ENCODE data around the gene ANO4.

Gene ANO4

DNA sequence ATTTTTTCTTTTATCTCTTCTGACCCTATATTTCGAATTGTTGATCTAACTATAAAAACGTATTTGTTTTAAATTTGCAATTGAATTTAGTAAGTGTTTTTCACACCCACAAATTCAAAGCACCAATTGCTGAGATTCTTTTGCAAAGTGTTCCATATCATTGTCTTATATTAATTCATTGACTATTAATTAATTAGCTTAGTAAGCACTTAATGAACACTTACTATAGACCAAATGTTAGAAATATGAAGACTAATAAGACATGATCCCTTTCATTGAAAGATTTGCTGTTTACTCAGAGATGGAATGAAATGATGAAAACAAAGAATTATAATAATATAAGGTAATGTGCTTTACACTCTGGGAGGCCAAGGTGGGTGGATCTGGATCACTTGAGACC lies 14.2 kb downstream of the ANO4 start:
- no peak overlapping the region for H3K9ac ChIP-seq (ENCODE audit: low read depth, low read length)
- H3K9me3 ChIP-seq (ENCODE audit: insufficient read depth, low read depth, low read length), result no peaks in the 10 kb centered on the region
- H3K4me3 ChIP-seq (ENCODE audit: low read length), result no peak overlapping the region
- no peak overlapping the region for H3K27ac ChIP-seq (ENCODE audit: low read depth, low read length)
- H3K27me3 ChIP-seq (ENCODE audit: insufficient read depth, low read length), result no peaks in the 10 kb centered on the region
- no peaks in the 10 kb centered on the region for H3K4me1 ChIP-seq (ENCODE audit: insufficient read depth, low read length)
- WGBS, result no CpG with 5 or more reads among the region's 2 CpGs
- H3K36me3 ChIP-seq (ENCODE audit: insufficient read depth, low read length), result no peaks in the 10 kb centered on the region

DNA sequence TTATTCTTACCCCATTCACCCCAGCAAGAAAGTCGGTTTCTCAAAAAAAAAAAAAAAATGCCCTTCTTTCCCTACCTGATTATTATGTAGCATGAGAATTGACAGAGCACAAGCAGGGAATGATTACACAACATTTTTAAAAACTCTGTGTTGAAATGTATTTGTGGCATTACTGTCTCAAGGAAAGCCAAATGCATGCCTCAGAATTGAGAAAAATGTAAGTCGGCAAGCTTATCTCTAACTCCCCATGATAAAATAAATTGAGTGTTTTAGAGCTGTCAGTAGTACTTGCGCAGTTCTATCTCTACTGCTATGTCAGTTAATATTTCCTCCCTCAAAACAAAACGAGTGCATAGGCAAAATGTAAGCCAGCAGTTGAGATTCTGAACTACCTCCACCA lies 25.7 kb downstream of the ANO4 start:
- H3K4me1 ChIP-seq (ENCODE audit: insufficient read depth, low read length), result peaks cover 16% of the 10 kb centered on the region
- H3K27ac ChIP-seq (ENCODE audit: low read depth, low read length), result no peak overlapping the region
- H3K36me3 ChIP-seq (ENCODE audit: insufficient read depth, low read length), result no peaks in the 10 kb centered on the region
- no peaks in the 10 kb centered on the region for H3K9me3 ChIP-seq (ENCODE audit: insufficient read depth, low read depth, low read length)
- H3K9ac ChIP-seq (ENCODE audit: low read depth, low read length), result no peak overlapping the region
- H3K4me3 ChIP-seq (ENCODE audit: low read length), result no peak overlapping the region
- no peaks in the 10 kb centered on the region for H3K27me3 ChIP-seq (ENCODE audit: insufficient read depth, low read length)
- WGBS, result 88% methylated on average over 4 of the region's 4 CpGs

DNA sequence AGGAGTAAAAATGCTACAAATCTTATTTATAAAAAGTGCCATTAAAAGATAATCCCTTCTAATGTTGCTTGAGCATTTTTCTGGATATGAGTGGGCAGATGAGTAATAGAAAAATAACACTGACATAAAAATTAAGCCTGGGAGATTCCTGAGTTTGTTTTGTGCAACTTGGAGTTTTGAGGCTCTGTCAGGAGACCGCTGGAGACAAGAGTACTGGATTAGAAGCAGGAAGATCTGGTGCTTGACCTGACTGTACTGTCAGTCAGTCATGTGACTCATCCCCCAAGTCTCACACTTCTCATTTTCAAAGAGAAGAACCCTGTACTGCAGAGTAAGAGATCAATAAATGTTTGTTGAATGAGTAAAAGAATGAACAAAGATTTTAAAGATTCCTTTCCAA lies 29.4 kb downstream of the ANO4 start:
- Histone ChIP-seq H3K9ac (ENCODE audit: low read depth, low read length) (no peak overlapping the region), H3K36me3 (ENCODE audit: insufficient read depth, low read length) (no peaks in the 10 kb centered on the region), H3K4me3 (ENCODE audit: low read length) (no peak overlapping the region), H3K9me3 (ENCODE audit: insufficient read depth, low read depth, low read length) (no peaks in the 10 kb centered on the region), H3K4me1 (ENCODE audit: insufficient read depth, low read length) (peaks cover 16% of the 10 kb centered on the region), H3K27ac (ENCODE audit: low read depth, low read length) (no peak overlapping the region), H3K27me3 (ENCODE audit: insufficient read depth, low read length) (no peaks in the 10 kb centered on the region)
- WGBS, result 55% methylated on average over 1 of the region's 1 CpG

DNA sequence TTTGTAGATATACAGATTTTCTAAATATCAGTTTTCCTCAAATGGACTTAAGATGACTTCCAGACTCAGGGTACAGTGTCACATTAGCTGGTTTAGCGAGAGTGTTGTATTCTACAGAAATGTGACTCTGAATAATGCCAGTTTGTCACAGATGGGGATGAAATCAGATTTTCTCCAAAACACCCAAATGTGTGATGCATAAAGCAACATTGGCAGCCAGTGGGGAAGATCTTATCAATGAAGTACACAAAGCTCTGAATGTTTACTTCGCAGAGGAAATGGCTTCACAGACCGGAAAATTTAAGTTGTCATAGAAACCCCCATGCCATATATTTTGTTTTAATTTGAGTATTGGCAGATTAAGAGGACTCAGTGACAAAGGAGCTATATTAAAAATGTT lies 29.9 kb downstream of the ANO4 start:
- no peak overlapping the region for H3K9ac ChIP-seq (ENCODE audit: low read depth, low read length)
- no peak overlapping the region for H3K27ac ChIP-seq (ENCODE audit: low read depth, low read length)
- H3K4me3 ChIP-seq (ENCODE audit: low read length), result no peak overlapping the region
- no peaks in the 10 kb centered on the region for H3K27me3 ChIP-seq (ENCODE audit: insufficient read depth, low read length)
- peaks cover 16% of the 10 kb centered on the region for H3K4me1 ChIP-seq (ENCODE audit: insufficient read depth, low read length)
- 93% methylated on average over 3 of the region's 3 CpGs for WGBS
- no peaks in the 10 kb centered on the region for H3K36me3 ChIP-seq (ENCODE audit: insufficient read depth, low read length)
- H3K9me3 ChIP-seq (ENCODE audit: insufficient read depth, low read depth, low read length), result no peaks in the 10 kb centered on the region

DNA sequence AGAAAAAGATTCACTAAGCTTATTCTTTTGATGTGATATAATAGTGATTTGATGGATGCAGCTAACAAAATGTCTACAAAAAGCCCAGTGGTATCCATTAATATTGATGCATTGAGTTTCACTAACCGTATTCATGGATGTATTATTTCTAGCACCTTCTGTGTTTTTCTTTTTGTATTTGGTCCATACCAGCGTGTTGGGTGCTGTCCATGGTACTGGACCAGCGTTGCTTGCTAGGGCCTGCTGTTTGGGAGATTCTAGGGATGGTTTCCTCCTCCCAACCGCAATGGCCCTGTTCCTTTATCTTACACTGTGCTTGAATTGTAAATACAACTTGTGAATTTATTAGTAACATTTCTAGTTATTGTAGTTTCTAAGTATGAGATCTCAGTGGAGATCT lies 31.7 kb downstream of the ANO4 start:
- H3K9me3 ChIP-seq (ENCODE audit: insufficient read depth, low read depth, low read length), result no peaks in the 10 kb centered on the region
- no peaks in the 10 kb centered on the region for H3K36me3 ChIP-seq (ENCODE audit: insufficient read depth, low read length)
- no peak overlapping the region for H3K27ac ChIP-seq (ENCODE audit: low read depth, low read length)
- no peak overlapping the region for H3K4me3 ChIP-seq (ENCODE audit: low read length)
- H3K4me1 ChIP-seq (ENCODE audit: insufficient read depth, low read length), result peaks cover 16% of the 10 kb centered on the region
- WGBS, result 28% methylated on average over 3 of the region's 4 CpGs
- no peaks in the 10 kb centered on the region for H3K27me3 ChIP-seq (ENCODE audit: insufficient read depth, low read length)
- H3K9ac ChIP-seq (ENCODE audit: low read depth, low read length), result no peak overlapping the region

DNA sequence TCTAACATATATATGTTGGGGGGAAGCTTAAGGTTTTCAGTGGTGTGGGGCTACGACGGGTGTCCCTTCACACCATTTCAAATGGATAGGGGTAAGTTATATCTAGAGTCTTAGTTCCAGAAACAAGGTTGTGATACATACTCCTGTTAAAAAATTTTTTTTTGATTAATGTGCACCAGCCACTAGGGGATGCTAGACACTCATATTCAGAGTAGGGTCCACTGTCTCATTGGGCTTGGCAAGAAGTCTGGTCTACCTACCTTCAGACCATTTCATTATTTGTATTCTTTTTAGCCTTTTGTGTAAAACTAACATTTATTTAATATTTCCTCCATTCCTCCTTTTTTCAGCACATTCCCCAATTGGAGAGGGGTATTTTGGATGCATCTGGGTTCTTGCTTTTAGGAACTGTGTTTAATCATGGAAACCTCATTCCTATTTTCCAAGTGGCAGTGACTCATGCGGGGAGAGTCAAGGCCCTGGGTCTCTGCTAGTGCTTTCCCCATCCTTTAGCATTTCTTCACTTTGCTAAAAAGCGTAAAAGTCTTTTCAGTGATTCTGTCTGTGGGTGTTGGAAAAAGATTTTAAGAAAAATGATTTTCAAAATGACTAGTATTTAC lies 33.4 kb downstream of the ANO4 start:
- 78% methylated on average over 4 of the region's 4 CpGs for WGBS
- Histone ChIP-seq H3K9ac (ENCODE audit: low read depth, low read length) (no peak overlapping the region), H3K4me3 (ENCODE audit: low read length) (no peak overlapping the region), H3K27ac (ENCODE audit: low read depth, low read length) (no peak overlapping the region), H3K4me1 (ENCODE audit: insufficient read depth, low read length) (peaks cover 12% of the 10 kb centered on the region), H3K36me3 (ENCODE audit: insufficient read depth, low read length) (no peaks in the 10 kb centered on the region), H3K9me3 (ENCODE audit: insufficient read depth, low read depth, low read length) (no peaks in the 10 kb centered on the region), H3K27me3 (ENCODE audit: insufficient read depth, low read length) (no peaks in the 10 kb centered on the region)

DNA sequence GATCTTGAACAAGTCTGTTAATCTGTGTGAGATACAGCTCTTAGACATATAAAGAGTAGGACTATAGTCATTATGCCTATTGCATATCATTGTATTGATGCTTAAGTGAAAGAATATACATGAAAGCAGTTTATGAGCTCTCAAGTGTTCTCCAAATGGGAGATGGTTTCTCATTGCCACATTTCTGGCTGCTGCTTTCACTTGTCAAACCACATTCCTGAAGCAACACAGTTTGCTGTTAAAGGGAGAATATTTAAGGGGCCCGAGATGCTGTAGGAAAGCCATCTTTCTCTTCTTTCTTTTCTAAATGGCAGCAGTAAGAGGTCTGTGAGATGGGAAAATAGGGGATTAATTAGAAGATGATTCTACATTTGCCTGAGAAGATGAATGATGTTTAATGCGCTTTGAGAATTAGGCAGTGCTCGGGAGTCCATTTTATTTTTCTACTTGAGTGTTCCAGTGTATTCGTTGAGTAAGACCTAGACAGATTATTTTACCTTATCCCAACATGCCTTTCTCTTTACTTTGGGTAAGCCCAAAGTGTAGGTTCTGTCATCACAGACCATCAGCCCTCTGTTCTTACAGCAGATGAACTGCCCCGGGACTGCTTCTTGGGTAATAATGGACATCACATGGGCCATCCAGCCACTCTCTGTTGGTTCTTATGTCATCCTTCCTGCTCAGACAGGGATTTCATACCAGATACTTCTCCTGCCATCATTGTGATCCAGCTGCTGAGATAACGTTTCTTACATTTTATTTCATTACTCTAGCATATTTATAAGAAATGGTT lies 35.6 kb downstream of the ANO4 start:
- H3K4me3 ChIP-seq (ENCODE audit: low read length), result no peak overlapping the region
- H3K4me1 ChIP-seq (ENCODE audit: insufficient read depth, low read length), result no peaks in the 10 kb centered on the region
- no peaks in the 10 kb centered on the region for H3K9me3 ChIP-seq (ENCODE audit: insufficient read depth, low read depth, low read length)
- no peaks in the 10 kb centered on the region for H3K27me3 ChIP-seq (ENCODE audit: insufficient read depth, low read length)
- no peak overlapping the region for H3K9ac ChIP-seq (ENCODE audit: low read depth, low read length)
- 90% methylated on average over 5 of the region's 6 CpGs for WGBS
- no peak overlapping the region for H3K27ac ChIP-seq (ENCODE audit: low read depth, low read length)
- no peaks in the 10 kb centered on the region for H3K36me3 ChIP-seq (ENCODE audit: insufficient read depth, low read length)

DNA sequence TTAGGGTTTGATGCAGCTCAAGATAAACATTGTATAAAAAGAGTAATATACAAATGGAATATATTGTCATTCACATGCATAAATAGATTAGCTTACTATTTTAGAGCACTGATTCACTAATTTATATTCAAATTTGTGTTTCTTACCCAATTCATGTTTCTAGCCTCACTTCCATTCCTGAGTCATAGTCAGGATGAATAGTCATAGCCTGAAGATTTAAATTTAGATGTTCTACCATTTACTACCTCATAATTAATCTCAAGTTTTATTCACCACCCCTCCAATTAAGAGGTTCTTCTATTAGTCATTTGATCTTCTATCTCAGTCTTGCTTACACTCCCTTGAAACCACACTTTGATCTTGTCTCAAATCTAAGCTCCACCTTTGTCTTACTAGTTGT lies 38.7 kb downstream of the ANO4 start:
- Histone ChIP-seq H3K4me1 (ENCODE audit: insufficient read depth, low read length) (no peaks in the 10 kb centered on the region), H3K4me3 (ENCODE audit: low read length) (no peak overlapping the region), H3K27me3 (ENCODE audit: insufficient read depth, low read length) (no peaks in the 10 kb centered on the region), H3K36me3 (ENCODE audit: insufficient read depth, low read length) (no peaks in the 10 kb centered on the region), H3K27ac (ENCODE audit: low read depth, low read length) (no peak overlapping the region), H3K9me3 (ENCODE audit: insufficient read depth, low read depth, low read length) (no peaks in the 10 kb centered on the region), H3K9ac (ENCODE audit: low read depth, low read length) (no peak overlapping the region)

DNA sequence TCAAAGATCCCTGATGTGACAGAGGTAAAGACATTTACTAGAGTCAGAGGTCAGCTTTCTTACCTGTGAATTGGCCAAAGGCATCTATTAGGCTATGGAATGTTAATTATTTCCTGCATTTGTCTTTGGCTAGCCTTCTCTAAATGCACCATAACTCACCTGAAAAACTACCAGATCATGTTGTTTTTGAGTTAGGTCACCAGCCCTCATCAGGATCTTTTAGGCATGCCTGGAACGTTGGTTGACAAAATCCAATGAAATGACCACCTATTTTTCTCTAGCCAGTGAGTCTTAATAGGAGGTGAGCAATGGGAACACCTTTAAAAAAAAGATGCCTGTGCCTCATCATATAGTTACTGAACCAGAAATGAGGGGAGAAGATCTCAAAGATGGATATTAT lies 46.2 kb downstream of the ANO4 start:
- WGBS, result 100% methylated on average over 1 of the region's 1 CpG
- H3K4me1 ChIP-seq (ENCODE audit: insufficient read depth, low read length), result no peaks in the 10 kb centered on the region
- H3K36me3 ChIP-seq (ENCODE audit: insufficient read depth, low read length), result no peaks in the 10 kb centered on the region
- H3K9ac ChIP-seq (ENCODE audit: low read depth, low read length), result no peak overlapping the region
- no peaks in the 10 kb centered on the region for H3K9me3 ChIP-seq (ENCODE audit: insufficient read depth, low read depth, low read length)
- no peak overlapping the region for H3K27ac ChIP-seq (ENCODE audit: low read depth, low read length)
- H3K4me3 ChIP-seq (ENCODE audit: low read length), result no peak overlapping the region
- no peaks in the 10 kb centered on the region for H3K27me3 ChIP-seq (ENCODE audit: insufficient read depth, low read length)

DNA sequence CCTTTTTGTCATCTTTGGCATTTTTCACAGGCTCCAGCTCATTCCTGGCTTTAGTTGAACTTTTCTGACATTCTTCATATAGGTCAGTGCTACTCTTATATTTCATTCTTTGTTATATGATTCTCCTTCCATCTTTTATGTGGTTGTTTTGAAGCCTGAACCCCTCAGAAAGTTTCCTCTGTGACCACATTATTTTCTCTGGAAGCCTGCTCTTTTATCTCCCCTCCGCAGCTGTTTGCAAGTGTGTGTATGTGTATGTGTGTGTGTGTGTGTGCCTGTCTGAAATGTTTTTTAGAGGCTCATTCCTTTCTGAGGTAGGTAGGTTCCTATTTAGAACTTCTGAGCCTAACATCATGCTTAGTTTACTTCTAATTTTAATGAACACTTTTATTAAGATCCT lies 47.6 kb downstream of the ANO4 start:
- no peak overlapping the region for H3K27ac ChIP-seq (ENCODE audit: low read depth, low read length)
- no peak overlapping the region for H3K9ac ChIP-seq (ENCODE audit: low read depth, low read length)
- H3K27me3 ChIP-seq (ENCODE audit: insufficient read depth, low read length), result no peaks in the 10 kb centered on the region
- H3K4me1 ChIP-seq (ENCODE audit: insufficient read depth, low read length), result no peaks in the 10 kb centered on the region
- 92% methylated on average over 1 of the region's 1 CpG for WGBS
- H3K4me3 ChIP-seq (ENCODE audit: low read length), result no peak overlapping the region
- H3K36me3 ChIP-seq (ENCODE audit: insufficient read depth, low read length), result no peaks in the 10 kb centered on the region
- H3K9me3 ChIP-seq (ENCODE audit: insufficient read depth, low read depth, low read length), result no peaks in the 10 kb centered on the region

DNA sequence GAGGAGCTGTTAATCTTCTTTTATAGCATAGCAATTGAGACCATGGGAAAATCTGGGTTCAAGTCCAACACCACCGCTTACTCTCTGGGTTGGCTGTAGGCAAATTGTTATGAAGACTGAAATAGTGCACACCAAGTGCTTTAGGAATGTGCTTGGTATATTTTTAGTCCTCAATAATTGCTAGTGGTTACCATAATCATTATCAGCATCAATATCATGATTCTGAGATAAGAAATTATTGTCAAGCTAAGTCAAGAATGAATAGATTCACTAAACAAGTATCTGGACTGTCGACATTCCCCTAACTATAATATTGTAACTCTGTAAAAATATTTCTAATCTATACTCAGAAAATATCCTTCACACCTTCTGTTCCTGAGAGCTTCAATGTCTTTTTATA lies 48.5 kb downstream of the ANO4 start:
- Histone ChIP-seq H3K9ac (ENCODE audit: low read depth, low read length) (no peak overlapping the region), H3K36me3 (ENCODE audit: insufficient read depth, low read length) (no peaks in the 10 kb centered on the region), H3K9me3 (ENCODE audit: insufficient read depth, low read depth, low read length) (no peaks in the 10 kb centered on the region), H3K27me3 (ENCODE audit: insufficient read depth, low read length) (no peaks in the 10 kb centered on the region), H3K4me3 (ENCODE audit: low read length) (no peak overlapping the region), H3K27ac (ENCODE audit: low read depth, low read length) (no peak overlapping the region), H3K4me1 (ENCODE audit: insufficient read depth, low read length) (no peaks in the 10 kb centered on the region)
- 91% methylated on average over 2 of the region's 2 CpGs for WGBS

DNA sequence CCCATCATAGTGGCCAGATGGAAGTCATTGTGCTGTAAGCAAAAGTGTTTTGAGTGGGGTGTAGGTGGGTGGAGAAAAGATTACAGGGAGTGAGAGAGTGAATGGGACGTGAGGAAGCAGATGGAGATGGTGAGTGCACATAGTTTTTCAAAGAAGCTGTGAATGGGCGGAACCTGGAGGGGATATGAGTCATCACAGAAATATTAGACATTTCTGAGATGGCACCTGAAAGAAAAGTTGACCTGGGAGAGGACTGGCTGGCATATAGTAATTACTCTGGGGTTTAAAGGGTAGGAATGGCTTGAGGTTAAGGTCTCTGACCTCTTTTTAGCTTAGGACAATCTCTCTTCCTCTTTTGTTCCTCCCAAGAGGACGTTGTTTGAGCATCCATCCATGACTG lies 50.5 kb downstream of the ANO4 start:
- no peaks in the 10 kb centered on the region for H3K9me3 ChIP-seq (ENCODE audit: insufficient read depth, low read depth, low read length)
- H3K27me3 ChIP-seq (ENCODE audit: insufficient read depth, low read length), result no peaks in the 10 kb centered on the region
- no peak overlapping the region for H3K4me3 ChIP-seq (ENCODE audit: low read length)
- WGBS, result 86% methylated on average over 3 of the region's 3 CpGs
- H3K27ac ChIP-seq (ENCODE audit: low read depth, low read length), result no peak overlapping the region
- H3K9ac ChIP-seq (ENCODE audit: low read depth, low read length), result no peak overlapping the region
- H3K4me1 ChIP-seq (ENCODE audit: insufficient read depth, low read length), result no peaks in the 10 kb centered on the region
- H3K36me3 ChIP-seq (ENCODE audit: insufficient read depth, low read length), result no peaks in the 10 kb centered on the region
